H9 (cell line): ENCODE measurements around the gene TCOF1. TPM values are rescaled to one million over a fixed set of nuclear protein-coding genes. Genes with fewer than 3 reads are reported as not detected.

ENCODE experiments used
- DNase-seq: peaks from one replicate; pipeline ENCODE4 v3.0.0-alpha.2; 2017
- H2AFZ ChIP-seq: one replicate; pipeline ENCODE4 v1.6.1; 2013; ENCODE audit warnings: mild to moderate bottlenecking, low read length, control low read depth, moderate library complexity
- H2AK5ac ChIP-seq: 2 replicates; pipeline ENCODE4 v1.6.1; 2013; ENCODE audit warnings: low read length, control low read depth, mixed read lengths; ENCODE audit not compliant: insufficient read length
- H2BK120ac ChIP-seq: one replicate; pipeline ENCODE4 v1.6.1; 2013; ENCODE audit warnings: low read depth, mild to moderate bottlenecking, low read length, control low read depth, inconsistent platforms; ENCODE audit not compliant: poor library complexity, severe bottlenecking
- H2BK12ac ChIP-seq: 2 replicates; pipeline ENCODE4 v1.6.1; 2013; ENCODE audit warnings: low read length, control low read depth, mixed read lengths, low read depth; ENCODE audit not compliant: insufficient read length
- H2BK15ac ChIP-seq: 2 replicates; pipeline ENCODE4 v1.6.1; 2013; ENCODE audit warnings: low read depth, low read length, control low read depth
- H2BK20ac ChIP-seq: one replicate; pipeline ENCODE4 v1.6.1; 2013; ENCODE audit warnings: low read depth, mild to moderate bottlenecking, low read length, control low read depth, inconsistent platforms; ENCODE audit not compliant: poor library complexity, severe bottlenecking
- H2BK5ac ChIP-seq: 2 replicates; pipeline ENCODE4 v1.6.1; 2013; ENCODE audit warnings: low read length, control low read depth, mixed read lengths; ENCODE audit not compliant: insufficient read length
- H3K14ac ChIP-seq: 2 replicates; pipeline ENCODE4 v1.6.1; 2013; ENCODE audit warnings: low read length, control low read depth; ENCODE audit not compliant: insufficient read depth
- H3K18ac ChIP-seq: 2 replicates; pipeline ENCODE4 v1.6.1; 2013; ENCODE audit warnings: low read depth, mild to moderate bottlenecking, mixed read lengths, low read length, control low read depth; ENCODE audit not compliant: insufficient read length
- H3K23ac ChIP-seq: 2 replicates; pipeline ENCODE4 v1.6.1; 2013; ENCODE audit warnings: low read length, control low read depth, mixed read lengths, low read depth; ENCODE audit not compliant: insufficient read length
- H3K23me2 ChIP-seq: 2 replicates; pipeline ENCODE4 v1.6.1; 2013; ENCODE audit warnings: low read depth, mild to moderate bottlenecking, mixed read lengths, low read length, control low read depth; ENCODE audit not compliant: insufficient read length, poor library complexity, severe bottlenecking
- H3K27ac ChIP-seq: 2 replicates; pipeline ENCODE4 v1.5.1; 2013; ENCODE audit warnings: low read length, control low read depth, mixed read lengths, low read depth; ENCODE audit not compliant: insufficient read length
- H3K27me3 ChIP-seq: 2 replicates; pipeline ENCODE4 v1.6.1; 2013; ENCODE audit warnings: low read length, control low read depth, inconsistent platforms; ENCODE audit not compliant: insufficient read depth
- H3K4ac ChIP-seq: 2 replicates; pipeline ENCODE4 v1.6.1; 2013; ENCODE audit warnings: low read depth, mild to moderate bottlenecking, control low read depth, inconsistent platforms, low read length, moderate library complexity
- H3K4me1 ChIP-seq: 2 replicates; pipeline ENCODE4 v1.6.1; 2013; ENCODE audit warnings: low read length, control low read depth, inconsistent platforms; ENCODE audit not compliant: insufficient read depth
- H3K4me2 ChIP-seq: 2 replicates; pipeline ENCODE4 v1.6.1; 2013; ENCODE audit warnings: low read length, control low read depth, mixed read lengths; ENCODE audit not compliant: insufficient read length, insufficient read depth
- H3K56ac ChIP-seq: 2 replicates; pipeline ENCODE4 v1.6.1; 2013; ENCODE audit warnings: low read depth, mild to moderate bottlenecking, mixed read lengths, low read length, control low read depth; ENCODE audit not compliant: insufficient read length
- H3K79me1 ChIP-seq: 2 replicates; pipeline ENCODE4 v1.6.1; 2013; ENCODE audit warnings: low read depth, mild to moderate bottlenecking, moderate library complexity, low read length, control low read depth, inconsistent platforms; ENCODE audit not compliant: insufficient read depth, poor library complexity, severe bottlenecking
- H3K79me2 ChIP-seq: 2 replicates; pipeline ENCODE4 v1.6.1; 2013; ENCODE audit warnings: low read length, control low read depth, inconsistent platforms; ENCODE audit not compliant: insufficient read depth
- H3K9ac ChIP-seq: 2 replicates; pipeline ENCODE4 v1.6.1; 2013; ENCODE audit warnings: low read length, control low read depth, mixed read lengths; ENCODE audit not compliant: insufficient read length; ENCODE audit errors: extremely low read depth
- H3K9me3 ChIP-seq: one replicate; pipeline ENCODE4 v1.6.1; 2013; ENCODE audit warnings: low read depth, low read length, inconsistent platforms; ENCODE audit not compliant: control insufficient read depth
- H3T11ph ChIP-seq: one replicate; pipeline ENCODE4 v1.6.1; 2013; ENCODE audit warnings: mild to moderate bottlenecking, low read length, control low read depth, inconsistent platforms
- H4K20me1 ChIP-seq: one replicate; pipeline ENCODE4 v1.6.1; 2013; ENCODE audit not compliant: control insufficient read depth, insufficient read length, insufficient read depth
- H4K5ac ChIP-seq: 2 replicates; pipeline ENCODE4 v1.6.1; 2013; ENCODE audit warnings: low read depth, mild to moderate bottlenecking, mixed read lengths, low read length, control low read depth; ENCODE audit not compliant: insufficient read length
- H4K8ac ChIP-seq: replicated peaks from 2 replicates; pipeline ENCODE4 v1.6.1; 2013; ENCODE audit warnings: low read length, control low read depth, mixed read lengths, low read depth; ENCODE audit not compliant: insufficient read length
- H4K91ac ChIP-seq: 2 replicates; pipeline ENCODE4 v1.6.1; 2013; ENCODE audit warnings: low read depth, mild to moderate bottlenecking, moderate library complexity, mixed read lengths, low read length, control low read depth; ENCODE audit not compliant: insufficient read length
- H3K27ac Mint-ChIP-seq, 3 experiments: 2 replicates in 2 of 3; 3 replicates in 1 of 3; pipeline ENCODE4 v1.8.0; 2020 to 2021; ENCODE audit warnings: mixed read lengths in 3 of 3, mild to moderate bottlenecking in 1 of 3, moderate library complexity in 1 of 3
- H3K27me3 Mint-ChIP-seq: 2 replicates; pipeline ENCODE4 v1.8.0; 2021; ENCODE audit warnings: low read depth, mild to moderate bottlenecking, moderate library complexity, mixed read lengths
- H3K36me3 Mint-ChIP-seq, 3 experiments: 2 replicates in 2 of 3; 3 replicates in 1 of 3; pipeline ENCODE4 v1.8.0; 2020 to 2021; ENCODE audit warnings: low read depth in 3 of 3, mixed read lengths in 3 of 3; ENCODE audit not compliant: insufficient read depth in 1 of 3
- H3K4me1 Mint-ChIP-seq, 2 experiments: 2 replicates each; pipeline ENCODE4 v1.8.0; 2020; ENCODE audit warnings: mixed read lengths in 2 of 2
- H3K4me3 Mint-ChIP-seq, 2 experiments: 2 replicates in 1 of 2; 3 replicates in 1 of 2; pipeline ENCODE4 v1.8.0; 2020 to 2021; ENCODE audit warnings: mild to moderate bottlenecking in 2 of 2, mixed read lengths in 2 of 2, moderate library complexity in 1 of 2
- H3K9me3 Mint-ChIP-seq, 2 experiments: 2 replicates in 1 of 2; 3 replicates in 1 of 2; pipeline ENCODE4 v1.8.0; 2020; ENCODE audit warnings: mild to moderate bottlenecking in 2 of 2, mixed read lengths in 2 of 2, moderate library complexity in 1 of 2
- CTCF ChIP-seq: fragments of 200-600 bp; sonication (generic); conservative IDR thresholded peaks from 3 replicates; pipeline ENCODE4 v1.8.0; 2021; ENCODE audit warnings: antibody characterized with exemption, mild to moderate bottlenecking
- WGBS: extraction: QIAGEN DNeasy Blood & Tissue Kit; methylation state at CpG from one replicate; pipeline ENCODE4 v1.1.7; 2013; ENCODE audit warnings: missing lambda C conversion rate, low lambda C conversion rate, mixed read lengths; ENCODE audit not compliant: insufficient read length; ENCODE audit errors: extremely low coverage; 5-methylcytosine and 5-hydroxymethylcytosine counted together
- total RNA-seq: library from RNA; stranded (reverse); gene quantifications from 2 replicates; pipeline ENCODE4 v1.2.1, GENCODE V29; 2021

Gene TCOF1
- total RNA-seq, 1 experiment from 2014 or later = 128 TPM

GRCh38 chr5:150444770-150445169 lies 87.3 kb downstream of the TCOF1 start:
- peaks cover 16% of the 10 kb centered on the region; the same call in 1 of the 2 replicates for H3K79me2 ChIP-seq
- H3K9me3 ChIP-seq = no peaks in the 10 kb centered on the region
- no peak overlapping the region for H4K5ac ChIP-seq
- H3T11ph ChIP-seq = no peak overlapping the region
- no peak overlapping the region for H3K56ac ChIP-seq
- no peaks in the 10 kb centered on the region for H3K4me1 ChIP-seq
- no peak overlapping the region for H2BK5ac ChIP-seq
- H2BK15ac ChIP-seq = no peak overlapping the region
- H3K36me3 Mint-ChIP-seq = peaks cover 62 to 64% (median 63%) of the 10 kb centered on the region in 3 experiments
- no peak for TF ChIP-seq CTCF
- no peak for DNase-seq
- H3K79me1 ChIP-seq = peaks cover 3% of the 10 kb centered on the region
- H3K4me3 Mint-ChIP-seq = no peak overlapping the region
- H2BK20ac ChIP-seq = no peak overlapping the region
- no CpG with 5 or more reads among the region's 9 CpGs for WGBS
- no peaks in the 10 kb centered on the region for H3K27me3 ChIP-seq
- H2AK5ac ChIP-seq = no peak overlapping the region
- no peak overlapping the region for H3K9ac ChIP-seq
- H3K27ac Mint-ChIP-seq = peak overlapping the region in 1 of 3 experiments; percentile 91; a peak in 2 of 7 replicates
- peaks cover 8% of the 10 kb centered on the region for H3K23me2 ChIP-seq
- no peak overlapping the region for H3K14ac ChIP-seq
- no peaks in the 10 kb centered on the region for H3K27me3 Mint-ChIP-seq
- no peak overlapping the region for H4K8ac ChIP-seq
- H3K4me2 ChIP-seq = no peak overlapping the region
- no peak overlapping the region for H3K23ac ChIP-seq
- H3K4ac ChIP-seq = no peak overlapping the region
- no peak overlapping the region for H3K18ac ChIP-seq
- no peak overlapping the region for H3K27ac ChIP-seq
- no peak overlapping the region for H4K91ac ChIP-seq
- H2AFZ ChIP-seq = no peak overlapping the region
- H4K20me1 ChIP-seq = no peaks in the 10 kb centered on the region
- no peak overlapping the region for H2BK120ac ChIP-seq
- no peak overlapping the region for H2BK12ac ChIP-seq
- no peaks in the 10 kb centered on the region; a peak in 3 of 5 replicates for H3K9me3 Mint-ChIP-seq
- H3K4me1 Mint-ChIP-seq = peaks cover 30 to 49% of the 10 kb centered on the region in 2 experiments
